DMS53 treated with DMSO at 0.1 percent for 48 hours (cell line): ENCODE measurements around the gene HPSE2.
"Not testable (repeated sequence)": the region's sequence is repeated elsewhere in the genome, so short reads cannot be mapped to it uniquely, and the experiment has no call there.

Experiments
- DNase-seq: peaks from one replicate; lab custom pipeline; 2025; ENCODE audit not compliant: unreplicated experiment; lab: John Stamatoyannopoulos, UW

HPSE2 gene

GRCh38 chr10:99235658-99236626 is at the start of gene HPSE2:
Gene HPSE2, minus strand, starts transcription at chr10:99235852.
- peak; percentile 5 for DNase-seq

- DNase-seq, result no peak
These were observed 44.8 kb upstream of the HPSE2 start for GRCh38 chr10:99280472-99280871.

- DNase-seq, result no peak
These were observed 44.0 kb upstream of the HPSE2 start for GRCh38 chr10:99279626-99280111.

GRCh38 chr10:99276848-99277486 is 41.3 kb upstream of the HPSE2 start:
- peak; percentile 12 for DNase-seq

- no peak for DNase-seq
These were observed 30.7 kb upstream of the HPSE2 start for GRCh38 chr10:99266383-99266782.

DNA sequence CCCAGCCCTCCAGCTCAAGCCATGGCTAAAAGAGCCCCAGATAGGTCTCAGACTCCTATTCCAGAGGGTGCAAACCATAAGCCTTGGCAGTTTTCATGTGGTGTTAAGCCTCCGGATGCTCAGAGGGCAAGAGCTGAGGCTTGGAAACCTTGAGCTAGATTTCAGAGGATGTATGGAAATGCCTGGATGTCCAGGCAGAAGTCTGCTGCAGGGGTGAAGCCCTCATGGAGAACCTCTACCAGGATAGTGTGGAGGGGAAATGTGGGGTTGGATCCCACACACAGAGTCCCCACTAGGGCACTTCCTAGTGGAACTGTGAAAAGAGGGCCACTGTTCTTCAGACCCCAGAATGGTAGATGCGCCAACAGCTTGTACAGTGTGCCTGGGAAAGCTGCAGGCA is 13.2 kb upstream of the HPSE2 start:
- no peak for DNase-seq

- DNase-seq, result not testable (repeated sequence)
These were observed 12.2 kb upstream of the HPSE2 start for GRCh38 chr10:99247893-99248292.

DNA sequence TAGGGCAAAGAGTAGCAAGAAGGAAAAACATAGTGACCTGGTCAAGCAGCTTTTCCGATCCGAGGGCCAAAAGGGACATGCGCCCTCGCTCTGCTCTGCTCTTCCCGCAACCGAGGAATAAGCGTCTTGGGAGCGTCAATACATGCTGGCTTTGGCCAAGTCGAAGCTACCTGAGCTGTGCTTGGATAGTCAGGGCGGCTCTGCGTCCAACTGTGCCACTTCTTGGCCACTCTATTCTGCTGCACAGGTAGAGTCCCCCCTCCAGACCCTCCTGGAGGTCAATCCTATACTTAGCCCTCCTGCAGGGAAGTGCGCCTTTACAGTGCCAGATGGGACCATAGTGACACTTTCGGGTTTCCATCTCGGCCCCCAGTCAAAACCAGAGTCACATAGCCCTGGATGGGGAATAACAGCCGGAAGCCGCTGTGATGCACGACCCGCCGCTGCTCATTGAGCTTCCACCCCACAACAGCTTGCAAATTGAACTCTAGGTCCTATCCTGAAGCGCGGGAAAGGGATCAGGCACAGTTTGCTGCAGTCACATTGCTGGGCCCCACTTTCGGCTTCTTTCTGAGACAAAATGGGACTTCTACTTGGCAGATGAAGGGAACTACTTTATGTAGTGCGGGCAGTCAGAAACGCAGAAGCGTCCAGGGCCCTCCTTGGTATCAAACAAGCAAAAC is 1.1 kb upstream of the HPSE2 start:
- no peak for DNase-seq

- peak; percentile 17 for DNase-seq
These were observed 628 bp downstream of the HPSE2 start for GRCh38 chr10:99234791-99235657.

GRCh38 chr10:99234041-99234790 is 1.4 kb downstream of the HPSE2 start:
- DNase-seq, result peak; percentile 62

- no peak for DNase-seq
These were observed 2.0 kb downstream of the HPSE2 start for GRCh38 chr10:99233689-99234037.

- DNase-seq, result no peak
These were observed 2.5 kb downstream of the HPSE2 start for GRCh38 chr10:99233000-99233688.

DNA sequence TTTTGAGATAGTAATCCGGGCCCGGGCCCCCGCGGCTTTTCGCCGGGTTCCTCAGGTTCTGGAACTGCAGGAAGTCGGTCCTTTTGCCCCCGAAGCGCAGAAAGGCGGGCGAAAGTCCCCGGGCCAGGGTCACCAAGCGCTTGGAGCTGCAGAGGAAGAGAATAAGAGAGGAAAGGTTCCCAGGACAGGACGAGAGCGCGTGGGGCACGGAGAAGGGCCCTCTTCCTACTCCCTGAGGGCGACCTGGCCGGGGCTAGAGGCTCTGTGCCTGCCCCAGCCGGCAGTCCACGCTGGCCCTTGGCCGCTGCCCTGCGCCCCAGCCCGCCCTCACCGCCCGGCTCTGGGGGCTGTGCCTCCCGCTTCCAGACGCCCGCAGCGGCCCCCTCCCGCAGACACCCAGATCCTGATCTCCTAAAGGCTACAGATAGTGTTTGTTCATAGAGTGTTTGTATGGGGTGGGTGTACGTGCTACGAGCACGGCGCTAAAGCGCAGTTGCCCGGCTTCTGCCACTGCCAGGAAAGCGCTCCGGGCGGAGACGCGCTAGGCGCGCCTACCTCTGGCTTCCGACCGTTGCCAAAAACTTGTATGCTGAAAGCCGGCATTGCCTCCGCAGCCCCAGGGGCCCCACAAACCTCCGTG is 3.2 kb downstream of the HPSE2 start:
- peak; percentile 30 for DNase-seq

DNA sequence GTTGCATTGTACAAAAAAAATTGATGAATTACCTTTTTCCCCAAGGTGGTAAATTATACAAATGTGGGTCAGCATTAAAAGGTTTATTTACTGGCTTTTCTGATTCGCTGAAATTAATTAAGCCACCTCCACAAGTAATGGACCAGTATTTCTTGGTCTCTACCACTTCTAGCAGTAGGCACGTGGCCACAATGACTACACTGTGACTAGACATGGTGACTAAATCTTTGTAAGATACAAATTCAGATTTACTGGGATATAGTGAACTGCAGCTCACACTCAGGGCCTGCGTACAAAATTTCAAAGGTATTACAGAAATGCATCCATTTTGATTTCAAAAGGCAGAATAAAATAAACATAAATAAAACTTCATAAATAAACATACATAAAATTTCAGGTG is 10.9 kb downstream of the HPSE2 start:
- no peak for DNase-seq

GRCh38 chr10:99207340-99207739 is 28.3 kb downstream of the HPSE2 start:
- no peak for DNase-seq

GRCh38 chr10:99203310-99203709 is 32.3 kb downstream of the HPSE2 start:
- no peak for DNase-seq

DNA sequence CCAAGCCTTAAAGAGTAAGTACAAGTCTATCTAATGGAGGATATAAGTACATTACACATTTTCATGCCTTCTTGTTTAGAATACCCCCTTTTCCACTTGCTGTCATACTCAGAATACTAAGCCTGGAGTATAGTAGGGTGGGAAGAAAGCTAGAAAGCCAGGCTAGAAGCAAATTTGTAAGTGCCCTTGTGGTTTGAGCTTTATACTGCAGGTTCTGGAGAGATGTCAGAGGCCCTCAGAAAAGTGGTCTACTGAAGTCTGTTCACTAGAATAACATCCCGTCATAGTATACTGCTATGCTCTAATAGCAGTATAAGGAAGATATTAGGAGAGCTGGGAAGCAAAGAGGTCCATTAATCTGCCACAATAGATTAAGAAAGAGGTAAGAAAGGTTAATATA is 62.7 kb downstream of the HPSE2 start:
- no peak for DNase-seq

- DNase-seq, result peak; percentile 25
These were observed 63.4 kb downstream of the HPSE2 start for GRCh38 chr10:99172128-99172738.
